ENCODE results near the gene CEP83. TPM values are rescaled to one million over a fixed set of nuclear protein-coding genes. Genes with fewer than 3 reads are reported as not detected.

CEP83 gene
- total RNA-seq, 6 experiments from 2014 or later = 7.2 to 8.8 (median 7.8) TPM

GRCh38 chr12:94284859-94285258 is 174.8 kb downstream of the CEP83 start:
- H3K36me3 Mint-ChIP-seq (ENCODE audit: low read depth) = no peaks in the 10 kb centered on the region
- peaks cover 24% of the 10 kb centered on the region for H3K27me3 Mint-ChIP-seq (ENCODE audit: insufficient read depth)
- no peak overlapping the region for H3K4me3 Mint-ChIP-seq
- TF ChIP-seq, protein P1, sequence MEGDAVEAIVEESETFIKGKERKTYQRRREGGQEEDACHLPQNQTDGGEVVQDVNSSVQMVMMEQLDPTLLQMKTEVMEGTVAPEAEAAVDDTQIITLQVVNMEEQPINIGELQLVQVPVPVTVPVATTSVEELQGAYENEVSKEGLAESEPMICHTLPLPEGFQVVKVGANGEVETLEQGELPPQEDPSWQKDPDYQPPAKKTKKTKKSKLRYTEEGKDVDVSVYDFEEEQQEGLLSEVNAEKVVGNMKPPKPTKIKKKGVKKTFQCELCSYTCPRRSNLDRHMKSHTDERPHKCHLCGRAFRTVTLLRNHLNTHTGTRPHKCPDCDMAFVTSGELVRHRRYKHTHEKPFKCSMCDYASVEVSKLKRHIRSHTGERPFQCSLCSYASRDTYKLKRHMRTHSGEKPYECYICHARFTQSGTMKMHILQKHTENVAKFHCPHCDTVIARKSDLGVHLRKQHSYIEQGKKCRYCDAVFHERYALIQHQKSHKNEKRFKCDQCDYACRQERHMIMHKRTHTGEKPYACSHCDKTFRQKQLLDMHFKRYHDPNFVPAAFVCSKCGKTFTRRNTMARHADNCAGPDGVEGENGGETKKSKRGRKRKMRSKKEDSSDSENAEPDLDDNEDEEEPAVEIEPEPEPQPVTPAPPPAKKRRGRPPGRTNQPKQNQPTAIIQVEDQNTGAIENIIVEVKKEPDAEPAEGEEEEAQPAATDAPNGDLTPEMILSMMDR (IDR thresholded peaks at IDR 0.05) = no peak
- H3K27ac Mint-ChIP-seq = no peak overlapping the region
- no peak for DNase-seq
- H3K9me3 Mint-ChIP-seq = no peaks in the 10 kb centered on the region
- peaks cover 17% of the 10 kb centered on the region for H3K4me1 Mint-ChIP-seq (ENCODE audit: low read depth)

GRCh38 chr12:94284046-94284445 is 175.6 kb downstream of the CEP83 start:
- H3K27me3 Mint-ChIP-seq (ENCODE audit: insufficient read depth) = peaks cover 24% of the 10 kb centered on the region
- no peak overlapping the region for H3K4me3 Mint-ChIP-seq
- H3K9me3 Mint-ChIP-seq = no peaks in the 10 kb centered on the region
- H3K27ac Mint-ChIP-seq = no peak overlapping the region
- no peaks in the 10 kb centered on the region for H3K36me3 Mint-ChIP-seq (ENCODE audit: low read depth)
- DNase-seq = no peak
- peaks cover 9% of the 10 kb centered on the region for H3K4me1 Mint-ChIP-seq (ENCODE audit: low read depth)
- TF ChIP-seq, protein P1 (IDR thresholded peaks at IDR 0.05) = no peak

DNA sequence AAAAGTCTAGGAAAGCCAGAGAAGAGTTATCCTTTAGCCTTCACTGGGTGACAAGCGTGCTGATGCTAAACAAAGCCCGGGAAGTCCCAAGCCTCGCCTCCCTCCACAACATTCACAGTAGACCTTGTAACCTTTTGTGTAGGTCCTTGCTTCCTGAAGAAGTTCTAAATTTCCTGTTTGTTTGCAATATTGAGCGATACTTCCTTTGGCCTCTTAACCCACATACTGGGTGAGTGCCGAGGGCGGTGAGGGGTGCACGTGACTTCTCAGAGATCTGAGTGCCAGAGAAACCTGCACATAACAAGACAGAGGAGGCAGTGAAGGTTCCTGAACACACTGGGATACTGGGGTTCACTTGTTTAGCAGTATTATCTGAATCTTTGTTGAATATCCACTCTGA is 177.0 kb downstream of the CEP83 start:
- H3K4me3 Mint-ChIP-seq = no peak overlapping the region
- no peaks in the 10 kb centered on the region for H3K36me3 Mint-ChIP-seq (ENCODE audit: low read depth)
- H3K4me1 Mint-ChIP-seq (ENCODE audit: low read depth) = no peaks in the 10 kb centered on the region
- TF ChIP-seq, protein P1 (IDR thresholded peaks at IDR 0.05) = no peak
- no peak overlapping the region for H3K27ac Mint-ChIP-seq
- H3K27me3 Mint-ChIP-seq (ENCODE audit: insufficient read depth) = peaks cover 24% of the 10 kb centered on the region
- DNase-seq = no peak
- no peaks in the 10 kb centered on the region for H3K9me3 Mint-ChIP-seq

- Mint-ChIP-seq H3K4me1 (ENCODE audit: low read depth) (no peaks in the 10 kb centered on the region), H3K4me3 (no peak overlapping the region), H3K9me3 (no peaks in the 10 kb centered on the region), H3K27ac (no peak overlapping the region), H3K36me3 (ENCODE audit: low read depth) (no peaks in the 10 kb centered on the region), H3K27me3 (ENCODE audit: insufficient read depth) (peaks cover 21% of the 10 kb centered on the region)
- TF ChIP-seq, protein P1 (IDR thresholded peaks at IDR 0.05) = no peak
- DNase-seq = no peak
These were observed 179.6 kb downstream of the CEP83 start for GRCh38 chr12:94280063-94280462.

- H3K4me1 Mint-ChIP-seq (ENCODE audit: low read depth) = no peaks in the 10 kb centered on the region
These were observed 182.2 kb downstream of the CEP83 start for GRCh38 chr12:94277426-94278000.

More at GRCh38 chr12:94277426-94278000, 182.2 kb downstream of the CEP83 start:
- Mint-ChIP-seq H3K27me3 (ENCODE audit: insufficient read depth) (peaks cover 12% of the 10 kb centered on the region), H3K4me3 (no peak overlapping the region), H3K9me3 (no peaks in the 10 kb centered on the region), H3K36me3 (ENCODE audit: low read depth) (no peaks in the 10 kb centered on the region), H3K27ac (no peak overlapping the region)
- TF ChIP-seq, protein P1 (IDR thresholded peaks at IDR 0.05) = no peak
- DNase-seq = no peak

Measured in HFFc6 (cell line).